OCI-LY3 (cell line): Measurements from ENCODE around the gene FN3K.

Experiments used
- CTCF ChIP-seq: fragments of 200-600, 300-600 bp; sonication (generic); IDR thresholded peaks from 2 replicates; pipeline ENCODE4 v1.5.1; 2014; ENCODE audit warnings: antibody characterized with exemption, low read length, low read depth
- EZH2phosphoT487 ChIP-seq: fragments of 200-600 bp; shearing (Covaris generic); IDR thresholded peaks from 2 replicates; pipeline ENCODE4 v1.6.1; 2018; ENCODE audit warnings: antibody characterized with exemption, mixed run types, low read depth

- TF ChIP-seq CTCF (no peak), EZH2phosphoT487 (no peak)
Observed at GRCh38 chr17:82734987-82735866, at the start of gene FN3K.
